ENCODE data around the gene POLR1A.
A peak's percentile ranks its signal among the peaks of the same experiment; 100 is the strongest.

POLR1A gene

GRCh38 chr2:86006524-86006923 is 99.2 kb downstream of the POLR1A start:
- TF ChIP-seq EZH2phosphoT487 (IDR thresholded peaks at IDR 0.05; ENCODE audit: borderline replicate concordance) (no peak), CTCF (conservative IDR thresholded peaks at IDR 0.05; ENCODE audit: low read length) (no peak)
- no peak overlapping the region for H2AFZ ChIP-seq (ENCODE audit: low read length)
- no peak overlapping the region for H3K9ac ChIP-seq (ENCODE audit: low read depth, low read length, poor library complexity, severe bottlenecking)
- H3K9me2 ChIP-seq (replicated peaks; ENCODE audit: low read depth, low read length): no peaks in the 10 kb centered on the region
- peaks cover 7% of the 10 kb centered on the region; the same call in 1 of the 2 replicates for H3K9me3 ChIP-seq (ENCODE audit: insufficient read depth, low read depth, low read length)
- H3K27me3 ChIP-seq (ENCODE audit: insufficient read depth, low read length, poor library complexity, severe bottlenecking): no peaks in the 10 kb centered on the region
- H3F3A ChIP-seq (ENCODE audit: low read depth): no peaks in the 10 kb centered on the region
- H3K4me1 ChIP-seq (ENCODE audit: insufficient read depth, low read length, poor library complexity, severe bottlenecking): peaks cover 28% of the 10 kb centered on the region
- H4K20me1 ChIP-seq (ENCODE audit: insufficient read depth, low read length, poor library complexity, severe bottlenecking): no peaks in the 10 kb centered on the region
- no peaks in the 10 kb centered on the region for H3K79me2 ChIP-seq (ENCODE audit: insufficient read depth, low read length)
- no peak overlapping the region for H3K4me2 ChIP-seq (ENCODE audit: low read depth, low read length, poor library complexity, severe bottlenecking)
- no peaks in the 10 kb centered on the region for H3K36me3 ChIP-seq (ENCODE audit: insufficient read depth, low read length)
- no peak overlapping the region for H3K4me3 ChIP-seq (ENCODE audit: low read length, poor library complexity, severe bottlenecking)

- H3K9me2 ChIP-seq (replicated peaks; ENCODE audit: low read depth, low read length): no peaks in the 10 kb centered on the region
- H3K4me2 ChIP-seq (ENCODE audit: low read depth, low read length, poor library complexity, severe bottlenecking): peak overlapping the region; percentile 15
- no peak overlapping the region for H3K4me3 ChIP-seq (ENCODE audit: low read length, poor library complexity, severe bottlenecking)
- no peaks in the 10 kb centered on the region for H3K36me3 ChIP-seq (ENCODE audit: insufficient read depth, low read length)
- H2AFZ ChIP-seq (ENCODE audit: low read length): 0 out of 2 replicates have a peak overlapping the region, but pooled peaks have one; percentile 6
- H3F3A ChIP-seq (ENCODE audit: low read depth): no peaks in the 10 kb centered on the region
- no peak for TF ChIP-seq EZH2phosphoT487 (IDR thresholded peaks at IDR 0.05; ENCODE audit: borderline replicate concordance)
- no peak for TF ChIP-seq CTCF (conservative IDR thresholded peaks at IDR 0.05; ENCODE audit: low read length)
- H3K9ac ChIP-seq (ENCODE audit: low read depth, low read length, poor library complexity, severe bottlenecking): no peak overlapping the region
- H3K4me1 ChIP-seq (ENCODE audit: insufficient read depth, low read length, poor library complexity, severe bottlenecking): peaks cover 39% of the 10 kb centered on the region
- H3K79me2 ChIP-seq (ENCODE audit: insufficient read depth, low read length): no peaks in the 10 kb centered on the region
- H4K20me1 ChIP-seq (ENCODE audit: insufficient read depth, low read length, poor library complexity, severe bottlenecking): no peaks in the 10 kb centered on the region
- peaks cover 7% of the 10 kb centered on the region; the same call in 1 of the 2 replicates for H3K9me3 ChIP-seq (ENCODE audit: insufficient read depth, low read depth, low read length)
- H3K27me3 ChIP-seq (ENCODE audit: insufficient read depth, low read length, poor library complexity, severe bottlenecking): no peaks in the 10 kb centered on the region
Measured at GRCh38 chr2:86003967-86004366, 101.7 kb downstream of the POLR1A start.

- H3K27me3 ChIP-seq (ENCODE audit: insufficient read depth, low read length, poor library complexity, severe bottlenecking): no peaks in the 10 kb centered on the region
- H4K20me1 ChIP-seq (ENCODE audit: insufficient read depth, low read length, poor library complexity, severe bottlenecking): no peaks in the 10 kb centered on the region
- H3K4me2 ChIP-seq (ENCODE audit: low read depth, low read length, poor library complexity, severe bottlenecking): no peak overlapping the region
- no peak overlapping the region for H3K4me3 ChIP-seq (ENCODE audit: low read length, poor library complexity, severe bottlenecking)
- H3F3A ChIP-seq (ENCODE audit: low read depth): no peaks in the 10 kb centered on the region
- H2AFZ ChIP-seq (ENCODE audit: low read length): no peak overlapping the region
- no peaks in the 10 kb centered on the region for H3K9me2 ChIP-seq (replicated peaks; ENCODE audit: low read depth, low read length)
- H3K4me1 ChIP-seq (ENCODE audit: insufficient read depth, low read length, poor library complexity, severe bottlenecking): peaks cover 44% of the 10 kb centered on the region
- no peaks in the 10 kb centered on the region for H3K36me3 ChIP-seq (ENCODE audit: insufficient read depth, low read length)
- H3K79me2 ChIP-seq (ENCODE audit: insufficient read depth, low read length): no peaks in the 10 kb centered on the region
- peaks cover 7% of the 10 kb centered on the region; the same call in 1 of the 2 replicates for H3K9me3 ChIP-seq (ENCODE audit: insufficient read depth, low read depth, low read length)
- no peak for TF ChIP-seq EZH2phosphoT487 (IDR thresholded peaks at IDR 0.05; ENCODE audit: borderline replicate concordance)
- no peak for TF ChIP-seq CTCF (conservative IDR thresholded peaks at IDR 0.05; ENCODE audit: low read length)
- H3K9ac ChIP-seq (ENCODE audit: low read depth, low read length, poor library complexity, severe bottlenecking): no peak overlapping the region
Measured at GRCh38 chr2:86003104-86003503, 102.6 kb downstream of the POLR1A start.

Data from Loucy (cell line).